SK-N-SH (cell line): Measurements from ENCODE around the gene LEKR1. TPM values are rescaled to one million over a fixed set of nuclear protein-coding genes. Genes with fewer than 3 reads are reported as not detected.

Experiments
- CTCF ChIA-PET: fragments of 300-600, 350-600 bp; formaldehyde crosslinking; extraction: SDS; loops from one replicate; lab custom pipeline; 2021; lab: Yijun Ruan, JAX
- POLR2A ChIA-PET: fragments of 350-600 bp; sonication (Branson Sonifier 250); formaldehyde crosslinking; extraction: SDS; loops from one replicate; lab custom pipeline; 2020; ENCODE audit warnings: antibody characterized with exemption, inconsistent platforms; lab: Yijun Ruan, JAX
- DNase-seq: peaks from one replicate; pipeline ENCODE4 v3.0.0; 2012
- H2AFZ ChIP-seq: fragments of 200-600 bp; sonication (generic); 2 replicates; pipeline ENCODE4 v1.8.1; 2016; ENCODE audit warnings: antibody characterized with exemption, mild to moderate bottlenecking, low read depth
- H3F3A ChIP-seq: fragments of 200-600 bp; sonication (generic); replicated peaks from 2 replicates; pipeline ENCODE3; 2016; ENCODE audit warnings: antibody characterized with exemption, mild to moderate bottlenecking; ENCODE audit not compliant: insufficient read depth
- H3K27ac ChIP-seq, 2 experiments: fragments of 200-500 bp in 1 of 2; fragments of 200-600 bp in 1 of 2; sonication (Bioruptor generic) in 1 of 2; sonication (generic), shearing (Covaris generic) in 1 of 2; 2 replicates each; pipeline versions ENCODE4 v1.5.1 to v1.6.1; 2014 to 2016; ENCODE audit warnings: low read depth in 2 of 2, inconsistent platforms in 1 of 2, low read length in 1 of 2, mild to moderate bottlenecking in 1 of 2, mixed read lengths in 1 of 2
- H3K27me3 ChIP-seq: fragments of 200-600 bp; sonication (generic), shearing (Covaris generic); 2 replicates; pipeline ENCODE4 v1.6.1; 2016; ENCODE audit warnings: mixed run types; ENCODE audit not compliant: insufficient read depth
- H3K36me3 ChIP-seq, 2 experiments: fragments of 200-500 bp in 1 of 2; fragments of 200-600 bp in 1 of 2; sonication (Bioruptor generic) in 1 of 2; sonication (generic) in 1 of 2; replicated peaks in 1 of 2; 2 replicates each; pipeline versions ENCODE3 to v1.5.1; 2014 to 2016; ENCODE audit warnings: low read length in 1 of 2, mild to moderate bottlenecking in 1 of 2; ENCODE audit not compliant: insufficient read depth in 2 of 2, control insufficient read depth in 1 of 2
- H3K4me1 ChIP-seq, 2 experiments: fragments of 200-500 bp in 1 of 2; fragments of 200-600 bp in 1 of 2; sonication (Bioruptor generic) in 1 of 2; sonication (generic), shearing (Covaris generic) in 1 of 2; 2 replicates each; pipeline versions ENCODE4 v1.5.1 to v1.6.1; 2014 to 2016; ENCODE audit warnings: low read depth in 1 of 2, low read length in 1 of 2, mixed run types in 1 of 2; ENCODE audit not compliant: insufficient read depth in 2 of 2, control insufficient read depth in 1 of 2
- H3K4me2 ChIP-seq: fragments of 200-600 bp; sonication (generic), shearing (Covaris generic); 2 replicates; pipeline ENCODE4 v1.6.1; 2017; ENCODE audit warnings: mixed run types
- H3K4me3 ChIP-seq, 2 experiments: fragments of 200-500 bp in 1 of 2; fragments of 200-600 bp in 1 of 2; sonication (Bioruptor generic) in 1 of 2; sonication (generic), shearing (Covaris generic) in 1 of 2; 2 replicates each; pipeline versions ENCODE4 v1.5.1 to v1.8.1; 2014 to 2016; ENCODE audit warnings: low read depth in 2 of 2, inconsistent platforms in 1 of 2, low read length in 1 of 2, mild to moderate bottlenecking in 1 of 2, mixed read lengths in 1 of 2, moderate library complexity in 1 of 2
- H3K79me2 ChIP-seq: fragments of 200-600 bp; sonication (generic); 2 replicates; pipeline ENCODE4 v1.8.1; 2017; ENCODE audit warnings: mild to moderate bottlenecking; ENCODE audit not compliant: insufficient read depth
- H3K9ac ChIP-seq: fragments of 200-600 bp; sonication (generic); 2 replicates; pipeline ENCODE4 v1.6.1; 2017; ENCODE audit warnings: mixed run types
- H3K9me2 ChIP-seq: fragments of 200-600 bp; sonication (generic); 2 replicates; pipeline ENCODE4 v1.6.1; 2017; ENCODE audit warnings: mixed run types
- H3K9me3 ChIP-seq: fragments of 200-600 bp; sonication (generic); 2 replicates; pipeline ENCODE4 v1.6.1; 2017; ENCODE audit warnings: mixed run types, mild to moderate bottlenecking, moderate library complexity
- H4K20me1 ChIP-seq: fragments of 200-600 bp; sonication (generic); 2 replicates; pipeline ENCODE4 v1.6.1; 2017; ENCODE audit warnings: mild to moderate bottlenecking, mixed run types; ENCODE audit not compliant: insufficient read depth
- CHD2 ChIP-seq: fragments of 150-350 bp; IDR thresholded peaks from 2 replicates; pipeline ENCODE4 v1.6.1; 2018; ENCODE audit warnings: low read length; ENCODE audit not compliant: partially characterized antibody
- ELF1 ChIP-seq: IDR thresholded peaks from 2 replicates; pipeline ENCODE4 v1.4.0; 2012
- EP300 ChIP-seq, 2 experiments: IDR thresholded peaks; 2 replicates each; pipeline versions ENCODE4 v1.4.0 to v1.6.1; 2012; ENCODE audit warnings: borderline replicate concordance in 1 of 2, low read depth in 1 of 2, low read length in 1 of 2
- EZH2phosphoT487 ChIP-seq: fragments of 200-600 bp; sonication (generic); IDR thresholded peaks from 2 replicates; pipeline ENCODE4 v1.6.1; 2017; ENCODE audit warnings: low read depth, mixed run types, mild to moderate bottlenecking, antibody characterized with exemption, moderate library complexity, borderline replicate concordance
- FOSL2 ChIP-seq: IDR thresholded peaks from 2 replicates; pipeline ENCODE4 v1.4.0; 2012; ENCODE audit warnings: low read depth, mild to moderate bottlenecking, moderate library complexity, borderline replicate concordance
- FOXJ3 ChIP-seq: sonication (generic); formaldehyde crosslinking; IDR thresholded peaks from 2 replicates; pipeline ENCODE4 v1.5.1; 2020; ENCODE audit warnings: mild to moderate bottlenecking, missing genetic modification reagents
- GABPA ChIP-seq: IDR thresholded peaks from 2 replicates; pipeline ENCODE4 v1.4.0; 2012; ENCODE audit warnings: low read depth, mild to moderate bottlenecking
- IRF3 ChIP-seq: fragments of 150-350 bp; IDR thresholded peaks from 2 replicates; pipeline ENCODE4 v1.6.1; 2016; ENCODE audit warnings: mild to moderate bottlenecking, low read depth, low read length
- JUND ChIP-seq: IDR thresholded peaks from 2 replicates; pipeline ENCODE4 v1.4.0; 2012
- MXI1 ChIP-seq: IDR thresholded peaks from 2 replicates; pipeline ENCODE4 v1.6.1; 2012; ENCODE audit warnings: mild to moderate bottlenecking, low read depth, low read length, improper control_type of control experiment
- NFIC ChIP-seq: IDR thresholded peaks from 2 replicates; pipeline ENCODE4 v1.4.0; 2012; ENCODE audit warnings: borderline replicate concordance
- NRF1 ChIP-seq: IDR thresholded peaks from 2 replicates; pipeline ENCODE4 v1.6.1; 2012; ENCODE audit warnings: low read depth, mild to moderate bottlenecking, low read length
- RCOR1 ChIP-seq: fragments of 150-350 bp; IDR thresholded peaks from 2 replicates; pipeline ENCODE4 v1.6.1; 2017; ENCODE audit warnings: antibody characterized with exemption, low read length
- RXRA ChIP-seq: IDR thresholded peaks from 2 replicates; pipeline ENCODE4 v1.4.0; 2012; ENCODE audit warnings: low read depth, mild to moderate bottlenecking, borderline replicate concordance
- SIN3A ChIP-seq: IDR thresholded peaks from 2 replicates; pipeline ENCODE4 v1.6.1; 2012; ENCODE audit warnings: low read depth, mild to moderate bottlenecking, low read length, moderate library complexity, borderline replicate concordance
- SMC3 ChIP-seq: IDR thresholded peaks from 2 replicates; pipeline ENCODE4 v1.6.1; 2012; ENCODE audit warnings: low read depth, low read length, improper control_type of control experiment
- TCF12 ChIP-seq: IDR thresholded peaks from 2 replicates; pipeline ENCODE4 v1.4.0; 2012
- TEAD4 ChIP-seq: IDR thresholded peaks from 2 replicates; pipeline ENCODE4 v1.4.0; 2012; ENCODE audit warnings: mild to moderate bottlenecking, borderline replicate concordance; ENCODE audit not compliant: insufficient read depth
- ZBTB33 ChIP-seq: IDR thresholded peaks from 2 replicates; pipeline ENCODE4 v1.4.0; 2012; ENCODE audit warnings: low read depth, borderline replicate concordance
- WGBS: methylation state at CpG from one replicate; pipeline ENCODE4 v1.1.6; 2017; ENCODE audit warnings: low lambda C conversion rate; 5-methylcytosine and 5-hydroxymethylcytosine counted together
- polyA plus RNA-seq, 3 experiments: library from polyadenylated mRNA; depleted of rRNA; stranded (reverse); fragments of >200 nt; gene quantifications; 2 replicates each; pipeline ENCODE4 v1.2.3, GENCODE V29; 2012
- TF ChIP-seq, protein P1 (sequence below): fragments of 150-350 bp; IDR thresholded peaks from 2 replicates; pipeline ENCODE4 v1.6.1; 2017; ENCODE audit warnings: antibody characterized with exemption, low read length, low read depth, borderline replicate concordance
- TF ChIP-seq, protein P2 (sequence below): IDR thresholded peaks from 2 replicates; pipeline ENCODE4; 2012
- TF ChIP-seq, protein P3 (sequence below): fragments of 200-600 bp; sonication (generic); IDR thresholded peaks from 2 replicates; pipeline ENCODE4 v1.6.1; 2017; ENCODE audit warnings: antibody characterized with exemption, mild to moderate bottlenecking, moderate library complexity

The LEKR1 gene
- polyA plus RNA-seq, 1 of the 3 experiments (the other 2 are of a cell fraction): 0.30 TPM

GRCh38 chr3:156818890-156819289 is 7.3 kb upstream of the LEKR1 start:
- H3K4me1 ChIP-seq: peaks cover 16 to 24% of the 10 kb centered on the region in 2 experiments; a peak in 3 of 4 replicates
- POLR2A ChIA-PET: no interaction called here
- no peaks in the 10 kb centered on the region for H3K9me2 ChIP-seq
- H2AFZ ChIP-seq: no peak overlapping the region
- H3K9me3 ChIP-seq: no peaks in the 10 kb centered on the region
- CTCF ChIA-PET: interaction anchor here (1.5 to 1.9 kb wide), 2 partner anchors 144 to 319 kb away, joined by 4 to 10 read pairs; partner anchors contain the start of gene TIPARP
- H3K9ac ChIP-seq: no peak overlapping the region
- WGBS: 25% methylated on average over 3 of the region's 3 CpGs
- no peak for TF ChIP-seq ELF1
- TF ChIP-seq SMC3: no peak
- no peak for TF ChIP-seq SIN3A
- peak in 1 of 2 experiments; percentile 55; a peak in 2 of 4 replicates for TF ChIP-seq EP300 (IDR thresholded peaks at IDR 0.05; ENCODE audit: borderline replicate concordance in 1 of 2, low read depth in 1 of 2, low read length in 1 of 2)
- no peak for TF ChIP-seq MXI1
- TF ChIP-seq RCOR1: no peak
- TF ChIP-seq, protein P1, sequence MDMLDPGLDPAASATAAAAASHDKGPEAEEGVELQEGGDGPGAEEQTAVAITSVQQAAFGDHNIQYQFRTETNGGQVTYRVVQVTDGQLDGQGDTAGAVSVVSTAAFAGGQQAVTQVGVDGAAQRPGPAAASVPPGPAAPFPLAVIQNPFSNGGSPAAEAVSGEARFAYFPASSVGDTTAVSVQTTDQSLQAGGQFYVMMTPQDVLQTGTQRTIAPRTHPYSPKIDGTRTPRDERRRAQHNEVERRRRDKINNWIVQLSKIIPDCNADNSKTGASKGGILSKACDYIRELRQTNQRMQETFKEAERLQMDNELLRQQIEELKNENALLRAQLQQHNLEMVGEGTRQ: no peak
- TF ChIP-seq, protein P2, sequence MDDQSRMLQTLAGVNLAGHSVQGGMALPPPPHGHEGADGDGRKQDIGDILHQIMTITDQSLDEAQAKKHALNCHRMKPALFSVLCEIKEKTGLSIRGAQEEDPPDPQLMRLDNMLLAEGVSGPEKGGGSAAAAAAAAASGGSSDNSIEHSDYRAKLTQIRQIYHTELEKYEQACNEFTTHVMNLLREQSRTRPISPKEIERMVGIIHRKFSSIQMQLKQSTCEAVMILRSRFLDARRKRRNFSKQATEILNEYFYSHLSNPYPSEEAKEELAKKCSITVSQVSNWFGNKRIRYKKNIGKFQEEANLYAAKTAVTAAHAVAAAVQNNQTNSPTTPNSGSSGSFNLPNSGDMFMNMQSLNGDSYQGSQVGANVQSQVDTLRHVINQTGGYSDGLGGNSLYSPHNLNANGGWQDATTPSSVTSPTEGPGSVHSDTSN: peak; percentile 55
- no peak for TF ChIP-seq NRF1
- TF ChIP-seq, protein P3, sequence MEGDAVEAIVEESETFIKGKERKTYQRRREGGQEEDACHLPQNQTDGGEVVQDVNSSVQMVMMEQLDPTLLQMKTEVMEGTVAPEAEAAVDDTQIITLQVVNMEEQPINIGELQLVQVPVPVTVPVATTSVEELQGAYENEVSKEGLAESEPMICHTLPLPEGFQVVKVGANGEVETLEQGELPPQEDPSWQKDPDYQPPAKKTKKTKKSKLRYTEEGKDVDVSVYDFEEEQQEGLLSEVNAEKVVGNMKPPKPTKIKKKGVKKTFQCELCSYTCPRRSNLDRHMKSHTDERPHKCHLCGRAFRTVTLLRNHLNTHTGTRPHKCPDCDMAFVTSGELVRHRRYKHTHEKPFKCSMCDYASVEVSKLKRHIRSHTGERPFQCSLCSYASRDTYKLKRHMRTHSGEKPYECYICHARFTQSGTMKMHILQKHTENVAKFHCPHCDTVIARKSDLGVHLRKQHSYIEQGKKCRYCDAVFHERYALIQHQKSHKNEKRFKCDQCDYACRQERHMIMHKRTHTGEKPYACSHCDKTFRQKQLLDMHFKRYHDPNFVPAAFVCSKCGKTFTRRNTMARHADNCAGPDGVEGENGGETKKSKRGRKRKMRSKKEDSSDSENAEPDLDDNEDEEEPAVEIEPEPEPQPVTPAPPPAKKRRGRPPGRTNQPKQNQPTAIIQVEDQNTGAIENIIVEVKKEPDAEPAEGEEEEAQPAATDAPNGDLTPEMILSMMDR: no peak
- no peak for TF ChIP-seq IRF3
- peak; percentile 73 for TF ChIP-seq TCF12
- TF ChIP-seq GABPA: no peak
- TF ChIP-seq FOSL2: peak; percentile 76
- TF ChIP-seq ZBTB33: no peak
- TF ChIP-seq TEAD4: peak; percentile 36; the same call in 1 of the 2 replicates
- TF ChIP-seq JUND: peak; percentile 73; the same call in 1 of the 2 replicates
- TF ChIP-seq RXRA: peak; percentile 52; the same call in 1 of the 2 replicates
- no peak; the same call in 1 of the 2 replicates for TF ChIP-seq NFIC
- TF ChIP-seq CHD2: no peak
- no peak for TF ChIP-seq EZH2phosphoT487
- no peak for TF ChIP-seq FOXJ3
- TF ChIP-seq, all 33 proteins: peak for 7
- Histone ChIP-seq H3K27me3 (no peaks in the 10 kb centered on the region), H3K27ac (peak overlapping the region in 1 of 2 experiments; percentile 14; a peak in 3 of 4 replicates), H3K4me3 (no peak overlapping the region), H3K36me3 (no peaks in the 10 kb centered on the region), H4K20me1 (no peaks in the 10 kb centered on the region), H3K79me2 (no peaks in the 10 kb centered on the region), H3K4me2 (peak overlapping the region; percentile 33; the same call in 1 of the 2 replicates), H3F3A (peaks cover 5% of the 10 kb centered on the region)
- no peak for DNase-seq
